ENCODE results near the gene PTP4A2.
"Not testable (repeated sequence)": the region's sequence is repeated elsewhere in the genome, so short reads cannot be mapped to it uniquely, and the experiment has no call there.

Gene PTP4A2

GRCh38 chr1:31949862-31950261, 11.7 kb upstream of the PTP4A2 start:
- no peak for DNase-seq (ENCODE audit: low read depth, low spot score)
- H3K27ac ChIP-seq (ENCODE audit: low read length): no peak overlapping the region
- no peaks in the 10 kb centered on the region for H3K27me3 ChIP-seq (ENCODE audit: control insufficient read depth, insufficient read depth, low read length)
- no peak overlapping the region for H3K4me3 ChIP-seq (ENCODE audit: low read length)
- H3K36me3 ChIP-seq (ENCODE audit: control insufficient read depth, insufficient read depth, low read length): no peaks in the 10 kb centered on the region
- WGBS (ENCODE audit: insufficient coverage, insufficient read length): no CpG with 5 or more reads among the region's 1 CpG
- H3K4me1 ChIP-seq (ENCODE audit: control insufficient read depth, insufficient read depth, low read length): no peaks in the 10 kb centered on the region
- no peaks in the 10 kb centered on the region for H3K9me3 ChIP-seq (ENCODE audit: control insufficient read depth, insufficient read depth, low read length)

GRCh38 chr1:31945677-31946076, 7.5 kb upstream of the PTP4A2 start:
- H3K36me3 ChIP-seq (ENCODE audit: control insufficient read depth, insufficient read depth, low read length); H3K27me3 ChIP-seq (ENCODE audit: control insufficient read depth, insufficient read depth, low read length); H3K9me3 ChIP-seq (ENCODE audit: control insufficient read depth, insufficient read depth, low read length); H3K4me1 ChIP-seq (ENCODE audit: control insufficient read depth, insufficient read depth, low read length); DNase-seq (ENCODE audit: low read depth, low spot score); H3K27ac ChIP-seq (ENCODE audit: low read length); H3K4me3 ChIP-seq (ENCODE audit: low read length): not testable (repeated sequence)
- WGBS (ENCODE audit: insufficient coverage, insufficient read length): no CpG with 5 or more reads among the region's 10 CpGs

GRCh38 chr1:31944205-31945089, 6.3 kb upstream of the PTP4A2 start:
- no peaks in the 10 kb centered on the region for H3K36me3 ChIP-seq (ENCODE audit: control insufficient read depth, insufficient read depth, low read length)
- H3K4me3 ChIP-seq (ENCODE audit: low read length): peak overlapping the region; percentile 49; the same call in 1 of the 2 replicates
- no CpG with 5 or more reads among the region's 56 CpGs for WGBS (ENCODE audit: insufficient coverage, insufficient read length)
- H3K9me3 ChIP-seq (ENCODE audit: control insufficient read depth, insufficient read depth, low read length): no peaks in the 10 kb centered on the region
- DNase-seq (ENCODE audit: low read depth, low spot score): peak; percentile 54
- H3K27me3 ChIP-seq (ENCODE audit: control insufficient read depth, insufficient read depth, low read length): no peaks in the 10 kb centered on the region
- no peak overlapping the region for H3K27ac ChIP-seq (ENCODE audit: low read length)
- peaks cover 3% of the 10 kb centered on the region; the same call in 1 of the 2 replicates for H3K4me1 ChIP-seq (ENCODE audit: control insufficient read depth, insufficient read depth, low read length)

GRCh38 chr1:31943546-31944184, 5.5 kb upstream of the PTP4A2 start:
- no peak for DNase-seq (ENCODE audit: low read depth, low spot score)
- Histone ChIP-seq H3K4me3 (ENCODE audit: low read length) (no peak overlapping the region; the same call in 1 of the 2 replicates), H3K4me1 (ENCODE audit: control insufficient read depth, insufficient read depth, low read length) (peaks cover 3% of the 10 kb centered on the region; the same call in 1 of the 2 replicates), H3K36me3 (ENCODE audit: control insufficient read depth, insufficient read depth, low read length) (no peaks in the 10 kb centered on the region), H3K9me3 (ENCODE audit: control insufficient read depth, insufficient read depth, low read length) (no peaks in the 10 kb centered on the region), H3K27ac (ENCODE audit: low read length) (no peak overlapping the region), H3K27me3 (ENCODE audit: control insufficient read depth, insufficient read depth, low read length) (no peaks in the 10 kb centered on the region)
- WGBS (ENCODE audit: insufficient coverage, insufficient read length): no CpG with 5 or more reads among the region's 3 CpGs

- not testable (repeated sequence) for H3K27me3 ChIP-seq (ENCODE audit: control insufficient read depth, insufficient read depth, low read length); H3K9me3 ChIP-seq (ENCODE audit: control insufficient read depth, insufficient read depth, low read length); H3K4me1 ChIP-seq (ENCODE audit: control insufficient read depth, insufficient read depth, low read length); H3K36me3 ChIP-seq (ENCODE audit: control insufficient read depth, insufficient read depth, low read length); DNase-seq (ENCODE audit: low read depth, low spot score); H3K27ac ChIP-seq (ENCODE audit: low read length); H3K4me3 ChIP-seq (ENCODE audit: low read length)
- no CpG with 5 or more reads among the region's 8 CpGs for WGBS (ENCODE audit: insufficient coverage, insufficient read length)
Measured at GRCh38 chr1:31942061-31942460, 3.9 kb upstream of the PTP4A2 start.

GRCh38 chr1:31939484-31940329, 1.5 kb upstream of the PTP4A2 start:
- Histone ChIP-seq H3K27me3 (ENCODE audit: control insufficient read depth, insufficient read depth, low read length) (no peaks in the 10 kb centered on the region), H3K36me3 (ENCODE audit: control insufficient read depth, insufficient read depth, low read length) (no peaks in the 10 kb centered on the region), H3K27ac (ENCODE audit: low read length) (no peak overlapping the region), H3K4me3 (ENCODE audit: low read length) (no peak overlapping the region), H3K9me3 (ENCODE audit: control insufficient read depth, insufficient read depth, low read length) (no peaks in the 10 kb centered on the region), H3K4me1 (ENCODE audit: control insufficient read depth, insufficient read depth, low read length) (peaks cover 3% of the 10 kb centered on the region; the same call in 1 of the 2 replicates)
- DNase-seq (ENCODE audit: low read depth, low spot score): no peak
- no CpG with 5 or more reads among the region's 16 CpGs for WGBS (ENCODE audit: insufficient coverage, insufficient read length)

GRCh38 chr1:31937300-31938183, 626 bp downstream of the PTP4A2 start:
- 100% methylated on average over 2 of the region's 78 CpGs for WGBS (ENCODE audit: insufficient coverage, insufficient read length)
- Histone ChIP-seq H3K36me3 (ENCODE audit: control insufficient read depth, insufficient read depth, low read length) (no peaks in the 10 kb centered on the region), H3K4me3 (ENCODE audit: low read length) (peak overlapping the region; percentile 96), H3K27me3 (ENCODE audit: control insufficient read depth, insufficient read depth, low read length) (no peaks in the 10 kb centered on the region), H3K9me3 (ENCODE audit: control insufficient read depth, insufficient read depth, low read length) (no peaks in the 10 kb centered on the region), H3K4me1 (ENCODE audit: control insufficient read depth, insufficient read depth, low read length) (peaks cover 2% of the 10 kb centered on the region; the same call in 1 of the 2 replicates), H3K27ac (ENCODE audit: low read length) (no peak overlapping the region)
- DNase-seq (ENCODE audit: low read depth, low spot score): no peak

- H3K9me3 ChIP-seq (ENCODE audit: control insufficient read depth, insufficient read depth, low read length): no peaks in the 10 kb centered on the region
- DNase-seq (ENCODE audit: low read depth, low spot score): no peak
- H3K27ac ChIP-seq (ENCODE audit: low read length): no peak overlapping the region
- no peaks in the 10 kb centered on the region for H3K36me3 ChIP-seq (ENCODE audit: control insufficient read depth, insufficient read depth, low read length)
- H3K4me3 ChIP-seq (ENCODE audit: low read length): peak overlapping the region; percentile 96; the same call in 1 of the 2 replicates
- no CpG with 5 or more reads among the region's 2 CpGs for WGBS (ENCODE audit: insufficient coverage, insufficient read length)
- no peaks in the 10 kb centered on the region for H3K27me3 ChIP-seq (ENCODE audit: control insufficient read depth, insufficient read depth, low read length)
- peaks cover 2% of the 10 kb centered on the region; the same call in 1 of the 2 replicates for H3K4me1 ChIP-seq (ENCODE audit: control insufficient read depth, insufficient read depth, low read length)
Measured at GRCh38 chr1:31936981-31937299, 1.2 kb downstream of the PTP4A2 start.

- Histone ChIP-seq H3K4me1 (ENCODE audit: control insufficient read depth, insufficient read depth, low read length) (peaks cover 2% of the 10 kb centered on the region; the same call in 1 of the 2 replicates), H3K4me3 (ENCODE audit: low read length) (no peak overlapping the region; the same call in 1 of the 2 replicates), H3K9me3 (ENCODE audit: control insufficient read depth, insufficient read depth, low read length) (no peaks in the 10 kb centered on the region), H3K27ac (ENCODE audit: low read length) (no peak overlapping the region), H3K27me3 (ENCODE audit: control insufficient read depth, insufficient read depth, low read length) (no peaks in the 10 kb centered on the region), H3K36me3 (ENCODE audit: control insufficient read depth, insufficient read depth, low read length) (no peaks in the 10 kb centered on the region)
- WGBS (ENCODE audit: insufficient coverage, insufficient read length): no CpG with 5 or more reads among the region's 8 CpGs
- no peak for DNase-seq (ENCODE audit: low read depth, low spot score)
Measured at GRCh38 chr1:31936278-31936980, 1.7 kb downstream of the PTP4A2 start.
